Iris pigment epithelial cell (primary cell): Measurements from ENCODE around the gene OR5K1.

ENCODE experiments used
- DNase-seq: peaks from one replicate; pipeline ENCODE4 v3.0.0-alpha.2; 2011; ENCODE audit warnings: low read depth

Gene OR5K1

DNA sequence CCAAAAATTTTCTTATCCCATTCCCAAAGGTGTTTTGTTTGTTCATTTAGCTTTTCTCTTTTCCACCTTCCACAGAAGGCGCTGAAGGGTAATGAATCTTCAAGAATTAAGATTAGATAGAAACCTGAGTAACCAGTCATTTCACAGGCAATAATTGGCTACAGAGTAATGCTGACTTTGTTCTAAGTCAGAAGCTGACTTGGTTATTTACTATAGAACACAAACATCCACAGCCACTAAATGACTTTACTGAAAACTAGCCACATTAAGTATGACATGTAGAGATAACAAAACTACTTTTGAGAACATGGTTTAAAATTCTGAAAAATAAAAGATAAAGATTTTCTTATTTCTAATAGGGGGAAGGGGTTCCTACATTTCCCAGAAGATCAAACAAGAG lies 51.9 kb downstream of the OR5K1 start:
- no peak for DNase-seq

DNA sequence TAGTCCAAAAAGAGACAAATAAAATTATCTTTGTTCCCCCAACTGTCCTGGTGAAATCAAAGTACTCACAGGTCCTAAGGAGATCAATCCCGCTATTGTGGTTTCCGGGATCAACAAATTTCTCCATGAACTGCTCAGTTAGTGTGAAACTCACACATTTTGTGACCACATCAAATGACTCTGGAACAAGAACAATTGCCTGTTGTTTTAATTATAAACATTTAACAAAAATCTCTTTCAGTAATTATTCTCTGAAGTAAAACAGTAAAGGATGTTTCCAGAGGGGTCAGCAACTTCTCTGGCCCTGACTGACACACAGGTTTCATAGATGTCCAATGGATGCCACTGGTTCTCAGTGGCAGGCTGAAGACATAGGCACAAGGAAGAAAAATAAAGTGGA lies 55.8 kb downstream of the OR5K1 start:
- no peak for DNase-seq

DNA sequence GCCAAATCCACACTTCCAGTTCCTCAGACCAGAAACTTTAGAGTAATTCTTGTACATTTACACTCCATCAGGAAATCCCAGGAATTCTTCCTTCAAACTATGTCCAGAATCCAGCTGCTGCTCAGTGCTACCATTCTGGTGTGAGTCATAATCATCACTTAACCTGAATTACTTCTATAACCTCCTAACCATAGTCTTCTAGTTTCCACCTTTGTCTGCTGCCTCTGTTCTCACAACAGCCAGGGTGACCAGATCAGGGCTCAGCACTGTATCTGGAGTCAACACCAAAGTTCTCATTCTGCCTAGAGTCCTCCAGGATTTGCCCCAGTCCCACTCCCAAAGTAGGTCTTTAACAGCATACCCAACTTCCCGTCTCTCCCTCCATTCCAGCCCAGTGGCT lies 56.4 kb downstream of the OR5K1 start:
- DNase-seq, result no peak

DNA sequence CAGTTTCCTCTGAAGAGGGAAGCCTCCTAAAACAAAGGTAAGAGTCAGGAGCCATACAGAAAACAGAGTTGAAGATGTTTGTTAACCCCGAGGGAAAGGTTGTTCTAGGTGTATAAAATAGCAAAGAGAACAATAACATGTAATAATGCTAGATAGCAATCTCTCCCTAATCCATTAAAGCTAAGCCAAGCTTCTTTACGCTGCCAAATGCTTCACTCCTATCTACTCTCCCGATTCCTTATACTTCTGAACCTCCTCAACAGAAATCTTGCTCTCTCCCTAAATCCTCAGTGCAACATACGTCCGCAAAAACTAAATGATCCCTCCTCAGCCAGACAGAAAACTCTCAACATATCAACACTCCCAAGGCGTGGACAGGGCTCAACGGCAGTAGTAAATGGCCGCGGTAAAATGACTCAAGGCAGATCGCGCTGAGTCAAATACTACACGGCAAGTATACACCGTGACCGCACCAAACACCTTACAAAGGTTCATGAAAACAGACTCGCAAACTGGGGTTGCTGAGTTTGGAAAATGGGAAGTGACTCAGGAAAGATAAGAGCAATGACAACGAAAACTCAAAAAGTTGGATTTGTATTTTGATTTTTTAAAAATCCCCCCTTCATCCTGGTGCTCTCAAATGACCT lies 59.0 kb downstream of the OR5K1 start:
- DNase-seq, result peak; percentile 74
